ENCODE data around the gene COA6.

COA6 gene

GRCh38 chr1:234336359-234336758 lies 36.9 kb upstream of the COA6 start:
- Histone ChIP-seq H4K8ac (ENCODE audit: low read depth, low read length) (no peak overlapping the region), H3K27me3 (ENCODE audit: control insufficient read depth in 3 of 3, insufficient read depth in 3 of 3, low read depth in 1 of 3, low read length in 3 of 3) (no peaks in the 10 kb centered on the region), H3K9ac (ENCODE audit: low read depth, low read length, poor library complexity) (no peak overlapping the region), H3K4ac (ENCODE audit: low read length) (no peak overlapping the region), H3K9me3 (replicated peaks in 1 of 2; ENCODE audit: control insufficient read depth in 2 of 2, insufficient read depth in 1 of 2, low read depth in 1 of 2, low read length in 2 of 2) (no peaks in the 10 kb centered on the region), H3K18ac (ENCODE audit: low read length) (no peak overlapping the region), H2BK120ac (ENCODE audit: low read depth, low read length) (no peak overlapping the region), H3K23ac (ENCODE audit: low read depth, low read length, poor library complexity) (no peak overlapping the region), H2AK5ac (ENCODE audit: low read depth, low read length) (no peak overlapping the region), H2BK12ac (ENCODE audit: low read length) (no peak overlapping the region), H3K14ac (ENCODE audit: low read length) (no peak overlapping the region), H3K4me2 (ENCODE audit: insufficient read depth, low read length, poor library complexity, severe bottlenecking) (no peak overlapping the region), H2BK15ac (ENCODE audit: low read length) (no peak overlapping the region), H3K36me3 (replicated peaks in 1 of 2; ENCODE audit: control insufficient read depth in 2 of 2, insufficient read depth in 2 of 2, low read length in 2 of 2) (no peaks in the 10 kb centered on the region), H4K91ac (ENCODE audit: low read depth, low read length, poor library complexity) (no peak overlapping the region), H2BK5ac (ENCODE audit: low read length) (no peak overlapping the region), H3K79me1 (ENCODE audit: low read depth, low read length) (no peaks in the 10 kb centered on the region), H3K27ac (replicated peaks; ENCODE audit: low read length) (no peak overlapping the region), H3K4me3 (ENCODE audit: low read length in 2 of 2) (no peak overlapping the region), H3K4me1 (ENCODE audit: control insufficient read depth in 2 of 2, insufficient read depth in 1 of 2, low read depth in 1 of 2, low read length in 2 of 2) (no peaks in the 10 kb centered on the region), H2AFZ (ENCODE audit: low read length) (no peak overlapping the region)
- no CpG with 5 or more reads among the region's 2 CpGs for WGBS, 2 donors (ENCODE audit: extremely low coverage in 2 of 2, insufficient read length in 2 of 2, insufficient replicate concordance in 1 of 2)
- no peak for DNase-seq (ENCODE audit: low spot score)

DNA sequence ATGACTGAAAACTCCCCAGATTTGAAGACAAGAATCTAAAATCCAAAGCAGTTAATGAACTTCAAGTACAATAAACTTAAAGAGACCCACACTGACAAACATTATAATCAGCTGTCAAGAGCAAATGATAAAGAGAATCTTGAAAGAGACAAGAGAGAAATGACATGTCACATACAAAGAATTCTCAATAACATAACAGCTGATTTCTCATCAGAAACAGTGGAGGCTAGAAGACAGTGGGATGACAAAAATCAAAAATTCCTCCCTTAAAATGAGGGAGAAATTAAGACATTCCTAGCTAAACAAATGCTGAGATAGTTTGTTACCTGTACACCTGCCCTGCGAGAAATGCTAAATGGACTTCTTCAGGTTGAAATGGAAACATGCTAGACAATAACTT lies 36.0 kb upstream of the COA6 start:
- no peaks in the 10 kb centered on the region for H3K4me1 ChIP-seq (ENCODE audit: control insufficient read depth in 2 of 2, insufficient read depth in 1 of 2, low read depth in 1 of 2, low read length in 2 of 2)
- no CpG with 5 or more reads among the region's 1 CpG for WGBS, 2 donors (ENCODE audit: extremely low coverage in 2 of 2, insufficient read length in 2 of 2, insufficient replicate concordance in 1 of 2)
- no peaks in the 10 kb centered on the region for H3K9me3 ChIP-seq (replicated peaks in 1 of 2; ENCODE audit: control insufficient read depth in 2 of 2, insufficient read depth in 1 of 2, low read depth in 1 of 2, low read length in 2 of 2)
- DNase-seq (ENCODE audit: low spot score), result no peak
- H2AFZ ChIP-seq (ENCODE audit: low read length), result no peak overlapping the region
- no peak overlapping the region for H3K14ac ChIP-seq (ENCODE audit: low read length)
- no peak overlapping the region for H3K9ac ChIP-seq (ENCODE audit: low read depth, low read length, poor library complexity)
- H2AK5ac ChIP-seq (ENCODE audit: low read depth, low read length), result no peak overlapping the region
- H3K27me3 ChIP-seq (ENCODE audit: control insufficient read depth in 3 of 3, insufficient read depth in 3 of 3, low read depth in 1 of 3, low read length in 3 of 3), result no peaks in the 10 kb centered on the region
- no peak overlapping the region for H3K23ac ChIP-seq (ENCODE audit: low read depth, low read length, poor library complexity)
- H4K91ac ChIP-seq (ENCODE audit: low read depth, low read length, poor library complexity), result no peak overlapping the region
- H3K36me3 ChIP-seq (replicated peaks in 1 of 2; ENCODE audit: control insufficient read depth in 2 of 2, insufficient read depth in 2 of 2, low read length in 2 of 2), result no peaks in the 10 kb centered on the region
- no peaks in the 10 kb centered on the region for H3K79me1 ChIP-seq (ENCODE audit: low read depth, low read length)
- no peak overlapping the region for H2BK15ac ChIP-seq (ENCODE audit: low read length)
- no peak overlapping the region for H3K27ac ChIP-seq (replicated peaks; ENCODE audit: low read length)
- no peak overlapping the region for H2BK5ac ChIP-seq (ENCODE audit: low read length)
- H3K4ac ChIP-seq (ENCODE audit: low read length), result no peak overlapping the region
- H2BK12ac ChIP-seq (ENCODE audit: low read length), result no peak overlapping the region
- no peak overlapping the region for H3K18ac ChIP-seq (ENCODE audit: low read length)
- no peak overlapping the region for H3K4me3 ChIP-seq (ENCODE audit: low read length in 2 of 2)
- no peak overlapping the region for H2BK120ac ChIP-seq (ENCODE audit: low read depth, low read length)
- no peak overlapping the region for H4K8ac ChIP-seq (ENCODE audit: low read depth, low read length)
- no peak overlapping the region for H3K4me2 ChIP-seq (ENCODE audit: insufficient read depth, low read length, poor library complexity, severe bottlenecking)

GRCh38 chr1:234340528-234340927 lies 32.7 kb upstream of the COA6 start:
- H4K91ac ChIP-seq (ENCODE audit: low read depth, low read length, poor library complexity), result no peak overlapping the region
- no peak overlapping the region for H2BK120ac ChIP-seq (ENCODE audit: low read depth, low read length)
- no peak overlapping the region for H3K14ac ChIP-seq (ENCODE audit: low read length)
- H3K23ac ChIP-seq (ENCODE audit: low read depth, low read length, poor library complexity), result no peak overlapping the region
- H3K79me1 ChIP-seq (ENCODE audit: low read depth, low read length), result no peaks in the 10 kb centered on the region
- H3K36me3 ChIP-seq (replicated peaks in 1 of 2; ENCODE audit: control insufficient read depth in 2 of 2, insufficient read depth in 2 of 2, low read length in 2 of 2), result no peaks in the 10 kb centered on the region
- no CpG with 5 or more reads among the region's 2 CpGs for WGBS, 2 donors (ENCODE audit: extremely low coverage in 2 of 2, insufficient read length in 2 of 2, insufficient replicate concordance in 1 of 2)
- H3K9ac ChIP-seq (ENCODE audit: low read depth, low read length, poor library complexity), result no peak overlapping the region
- H3K27ac ChIP-seq (replicated peaks; ENCODE audit: low read length), result no peak overlapping the region
- no peak overlapping the region for H2AFZ ChIP-seq (ENCODE audit: low read length)
- no peak overlapping the region for H2AK5ac ChIP-seq (ENCODE audit: low read depth, low read length)
- H4K8ac ChIP-seq (ENCODE audit: low read depth, low read length), result no peak overlapping the region
- no peak overlapping the region for H3K18ac ChIP-seq (ENCODE audit: low read length)
- no peak overlapping the region for H2BK12ac ChIP-seq (ENCODE audit: low read length)
- H3K4me2 ChIP-seq (ENCODE audit: insufficient read depth, low read length, poor library complexity, severe bottlenecking), result no peak overlapping the region
- H2BK5ac ChIP-seq (ENCODE audit: low read length), result no peak overlapping the region
- no peak for DNase-seq (ENCODE audit: low spot score)
- no peaks in the 10 kb centered on the region for H3K9me3 ChIP-seq (replicated peaks in 1 of 2; ENCODE audit: control insufficient read depth in 2 of 2, insufficient read depth in 1 of 2, low read depth in 1 of 2, low read length in 2 of 2)
- H3K4me1 ChIP-seq (ENCODE audit: control insufficient read depth in 2 of 2, insufficient read depth in 1 of 2, low read depth in 1 of 2, low read length in 2 of 2), result no peaks in the 10 kb centered on the region
- H3K27me3 ChIP-seq (ENCODE audit: control insufficient read depth in 3 of 3, insufficient read depth in 3 of 3, low read depth in 1 of 3, low read length in 3 of 3), result peaks cover 0 to 2% (median 0%) of the 10 kb centered on the region in 3 experiments
- no peak overlapping the region for H3K4ac ChIP-seq (ENCODE audit: low read length)
- H3K4me3 ChIP-seq (ENCODE audit: low read length in 2 of 2), result no peak overlapping the region
- no peak overlapping the region for H2BK15ac ChIP-seq (ENCODE audit: low read length)

GRCh38 chr1:234342774-234343173 lies 30.5 kb upstream of the COA6 start:
- no CpG with 5 or more reads among the region's 5 CpGs for WGBS, 2 donors (ENCODE audit: extremely low coverage in 2 of 2, insufficient read length in 2 of 2, insufficient replicate concordance in 1 of 2)
- H2AFZ ChIP-seq (ENCODE audit: low read length), result no peak overlapping the region
- H3K18ac ChIP-seq (ENCODE audit: low read length), result no peak overlapping the region

More at GRCh38 chr1:234342774-234343173, 30.5 kb upstream of the COA6 start:
- H2AK5ac ChIP-seq (ENCODE audit: low read depth, low read length), result no peak overlapping the region
- no peaks in the 10 kb centered on the region for H3K4me1 ChIP-seq (ENCODE audit: control insufficient read depth in 2 of 2, insufficient read depth in 1 of 2, low read depth in 1 of 2, low read length in 2 of 2)
- no peak overlapping the region for H3K14ac ChIP-seq (ENCODE audit: low read length)
- no peak overlapping the region for H4K91ac ChIP-seq (ENCODE audit: low read depth, low read length, poor library complexity)
- H2BK15ac ChIP-seq (ENCODE audit: low read length), result no peak overlapping the region
- no peak overlapping the region for H2BK120ac ChIP-seq (ENCODE audit: low read depth, low read length)
- no peak for DNase-seq (ENCODE audit: low spot score)
- H3K4me2 ChIP-seq (ENCODE audit: insufficient read depth, low read length, poor library complexity, severe bottlenecking), result no peak overlapping the region
- H3K9ac ChIP-seq (ENCODE audit: low read depth, low read length, poor library complexity), result no peak overlapping the region
- H2BK12ac ChIP-seq (ENCODE audit: low read length), result no peak overlapping the region
- no peaks in the 10 kb centered on the region for H3K79me1 ChIP-seq (ENCODE audit: low read depth, low read length)
- no peak overlapping the region for H2BK5ac ChIP-seq (ENCODE audit: low read length)
- H4K8ac ChIP-seq (ENCODE audit: low read depth, low read length), result no peak overlapping the region
- H3K4me3 ChIP-seq (ENCODE audit: low read length in 2 of 2), result no peak overlapping the region
- H3K4ac ChIP-seq (ENCODE audit: low read length), result no peak overlapping the region
- no peaks in the 10 kb centered on the region for H3K9me3 ChIP-seq (replicated peaks in 1 of 2; ENCODE audit: control insufficient read depth in 2 of 2, insufficient read depth in 1 of 2, low read depth in 1 of 2, low read length in 2 of 2)
- H3K27ac ChIP-seq (replicated peaks; ENCODE audit: low read length), result no peak overlapping the region
- peaks cover 0 to 2% (median 0%) of the 10 kb centered on the region in 3 experiments for H3K27me3 ChIP-seq (ENCODE audit: control insufficient read depth in 3 of 3, insufficient read depth in 3 of 3, low read depth in 1 of 3, low read length in 3 of 3)
- H3K23ac ChIP-seq (ENCODE audit: low read depth, low read length, poor library complexity), result no peak overlapping the region
- no peaks in the 10 kb centered on the region for H3K36me3 ChIP-seq (replicated peaks in 1 of 2; ENCODE audit: control insufficient read depth in 2 of 2, insufficient read depth in 2 of 2, low read length in 2 of 2)

Data from neuronal stem cell (in vitro differentiated cells).